Motor neuron (in vitro differentiated cells): ENCODE data around the gene RETN. TPM values are rescaled to one million over a fixed set of nuclear protein-coding genes. Genes with fewer than 3 reads are reported as not detected.
"Not testable (repeated sequence)": the region's sequence is repeated elsewhere in the genome, so short reads cannot be mapped to it uniquely, and the experiment has no call there.

Experiments used
- ATAC-seq, 8 experiments: fragments of 200-7000 bp; cut with Tn5 transposase; replicated peaks in 6 of 8; 2 replicates each; pipeline ENCODE4 v1.8.0; 2021; ENCODE audit warnings: mild to moderate bottlenecking in 8 of 8, moderate library complexity in 8 of 8
- H3K27ac ChIP-seq, 2 donors: fragments of 250-450 bp; sonication (Bioruptor Pico); 2 replicates each; pipeline ENCODE4 v1.9.0; 2021; ENCODE audit warnings: antibody characterized with exemption in 2 of 2, mild to moderate bottlenecking in 2 of 2, moderate library complexity in 1 of 2
- H3K4me1 ChIP-seq, 2 donors: fragments of 250-450 bp; sonication (Bioruptor Pico); replicated peaks in 1 of 2; 2 replicates each; pipeline ENCODE4 v1.6.1; 2021; ENCODE audit warnings: antibody characterized with exemption in 2 of 2, mild to moderate bottlenecking in 2 of 2, moderate library complexity in 1 of 2
- H3K4me3 ChIP-seq, 5 donors: fragments of 250-450 bp; sonication (Bioruptor Pico); 2 replicates each; pipeline ENCODE4 v1.9.0; 2021; ENCODE audit warnings: antibody characterized with exemption in 5 of 5, mild to moderate bottlenecking in 5 of 5, moderate library complexity in 4 of 5
- WGBS, 10 experiments: fragments of 450-650 bp; shearing (Covaris generic); methylation state at CpG; one replicate each; pipeline ENCODE4 v1.0.0; 2022; 5-methylcytosine and 5-hydroxymethylcytosine counted together
- in situ Hi-C, 9 experiments: fragments of 400-800 bp; cut with MboI; loops; one replicate each; pipeline ENCODE4 v1.15.0; 2021; ENCODE audit warnings: low sequenced_read_pairs in 9 of 9, low pct_unique_long_range_greater_than_20kb in 2 of 9; ENCODE audit not compliant: unreplicated experiment in 9 of 9
- total RNA-seq, 8 experiments: library from RNA; unstranded; fragments of 300-600 nt; gene quantifications; 2 replicates each; pipeline versions ENCODE4 v1.2.3 to v1.2.4, GENCODE V29; 2022

RETN gene
- total RNA-seq, 8 experiments from 2014 or later: not detected

DNA sequence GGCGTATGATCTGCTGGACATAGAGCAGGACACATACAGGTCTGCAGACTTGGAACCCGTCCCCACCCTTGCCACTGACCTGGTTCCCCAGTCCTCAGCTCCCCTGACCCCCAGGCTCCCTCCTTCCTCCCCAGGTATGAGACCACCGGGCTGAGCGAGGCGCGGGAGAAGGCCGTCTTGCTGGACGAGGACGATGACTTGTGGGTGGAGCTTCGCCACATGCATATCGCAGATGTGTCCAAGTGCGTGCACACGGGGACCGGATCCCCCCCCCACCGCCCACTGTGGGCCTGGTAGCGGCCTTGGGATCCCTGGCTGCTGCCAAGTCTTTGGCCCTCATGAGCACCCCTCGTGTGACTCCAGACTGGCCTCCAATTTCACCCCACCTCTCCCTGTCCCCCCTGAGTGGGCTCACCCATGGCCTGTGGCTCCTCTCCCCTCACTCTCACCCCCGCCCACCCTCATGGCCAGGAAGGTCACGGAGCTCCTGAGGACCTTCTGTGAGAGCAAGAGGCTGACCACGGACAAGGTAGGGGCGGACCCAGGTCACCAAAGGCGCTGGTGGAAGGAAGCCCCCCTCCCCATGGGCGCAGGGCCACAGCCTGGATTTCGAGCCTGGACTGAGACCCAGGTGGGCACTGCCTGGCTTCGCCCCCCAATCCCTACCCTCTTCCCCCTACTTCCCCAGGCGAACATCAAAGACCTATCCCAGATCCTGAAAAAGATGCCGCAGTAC lies 26.4 kb upstream of the RETN start:
- no peak for ATAC-seq
- Histone ChIP-seq H3K27ac (no peak overlapping the region), H3K4me3 (no peak overlapping the region), H3K4me1 (no peaks in the 10 kb centered on the region)
- WGBS, 10 experiments: 50 to 100% methylated on average over 1 of the region's 27 CpGs; no CpG with 5 or more reads in 8 of the 10 experiments
- in situ Hi-C loops: no loop called here

DNA sequence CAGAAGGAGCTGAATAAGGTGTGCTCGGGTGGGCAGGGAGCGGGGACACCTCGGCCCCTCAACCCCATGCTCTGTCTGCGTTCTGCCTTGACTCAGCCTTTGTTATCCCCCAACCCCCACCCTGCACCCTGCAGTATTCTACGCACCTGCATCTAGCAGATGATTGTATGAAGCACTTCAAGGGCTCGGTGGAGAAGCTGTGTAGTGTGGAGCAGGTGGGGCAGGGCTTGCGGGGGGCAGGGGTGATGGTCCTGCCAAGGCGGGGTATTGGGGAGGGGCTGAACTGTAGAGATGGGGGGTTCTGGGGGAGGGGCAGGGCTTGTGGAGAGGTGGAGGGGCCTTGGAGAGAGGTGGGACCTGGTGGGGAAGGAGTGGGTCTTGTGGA lies 25.8 kb upstream of the RETN start:
- in situ Hi-C loops: no loop called here
- no peak for ATAC-seq
- WGBS, 10 experiments: 100% methylated on average over 2 of the region's 8 CpGs; no CpG with 5 or more reads in 9 of the 10 experiments
- Histone ChIP-seq H3K4me3 (no peak overlapping the region), H3K4me1 (no peaks in the 10 kb centered on the region), H3K27ac (no peak overlapping the region)

DNA sequence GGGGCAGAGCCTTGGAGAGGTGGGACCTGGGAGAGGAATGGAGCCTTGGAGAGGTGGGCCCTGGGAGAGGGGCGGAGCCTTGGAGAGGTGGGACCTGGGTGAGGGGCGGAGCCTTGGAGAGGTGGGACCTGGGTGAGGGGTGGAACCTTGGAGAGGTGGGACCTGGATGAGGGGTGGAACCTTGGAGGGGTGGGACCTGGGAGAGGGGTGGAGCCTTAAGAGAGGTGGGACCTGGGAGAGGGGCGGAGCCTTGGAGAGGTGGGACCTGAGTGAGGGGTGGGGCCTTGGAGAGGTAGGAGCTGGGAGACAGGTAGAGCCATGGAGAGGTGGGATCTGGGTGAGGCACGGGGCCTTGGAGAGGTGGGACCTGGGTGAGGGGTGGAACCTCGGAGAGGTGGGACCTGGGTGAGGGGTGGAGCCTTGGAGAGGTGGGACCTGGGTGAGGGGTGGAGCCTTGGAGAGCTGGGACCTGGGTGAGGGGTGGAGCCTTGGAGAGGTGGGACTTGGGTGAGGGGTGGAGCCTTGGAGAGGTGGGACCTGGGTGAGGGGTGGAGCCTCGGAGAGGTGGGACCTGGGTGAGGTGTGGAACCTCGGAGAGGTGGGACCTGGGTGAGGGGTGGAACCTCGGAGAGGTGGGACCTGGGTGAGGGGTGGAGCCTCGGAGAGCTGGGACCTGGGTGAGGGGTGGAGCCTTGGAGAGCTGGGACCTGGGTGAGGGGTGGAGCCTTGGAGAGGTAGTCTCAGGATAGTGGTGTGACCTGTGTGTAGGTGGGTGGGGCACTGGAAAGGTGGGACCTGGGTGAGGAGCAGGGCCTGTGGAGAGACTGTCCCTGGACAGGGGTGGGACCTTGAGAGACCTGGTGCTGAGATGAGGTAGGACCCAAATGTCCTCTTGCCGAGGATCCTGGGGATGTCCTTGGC lies 25.0 kb upstream of the RETN start:
- in situ Hi-C loops, H3K27ac ChIP-seq, ATAC-seq, H3K4me3 ChIP-seq, H3K4me1 ChIP-seq: not testable (repeated sequence)
- WGBS, 10 experiments: 71% methylated on average over 1 of the region's 10 CpGs; no CpG with 5 or more reads in 9 of the 10 experiments

DNA sequence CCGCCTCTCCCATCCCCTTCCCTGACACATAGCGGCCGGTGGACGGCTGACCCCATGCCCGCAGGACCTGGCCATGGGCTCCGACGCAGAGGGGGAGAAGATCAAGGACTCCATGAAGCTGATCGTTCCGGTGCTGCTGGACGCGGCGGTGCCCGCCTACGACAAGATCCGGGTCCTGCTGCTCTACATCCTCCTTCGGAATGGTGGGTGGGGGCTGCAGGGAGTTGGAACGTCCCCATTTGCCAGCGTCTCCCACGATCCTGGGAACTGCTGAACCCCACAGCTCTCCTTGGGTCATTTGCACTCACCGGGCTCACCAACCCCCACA lies 24.3 kb upstream of the RETN start:
- Histone ChIP-seq H3K27ac (no peak overlapping the region), H3K4me1 (no peaks in the 10 kb centered on the region), H3K4me3 (no peak overlapping the region)
- in situ Hi-C loops: no loop called here
- WGBS, 10 experiments: 60 to 100% (median 95%) methylated on average over 2 to 14 of the region's 20 CpGs; no CpG with 5 or more reads in 7 of the 10 experiments
- no peak for ATAC-seq

DNA sequence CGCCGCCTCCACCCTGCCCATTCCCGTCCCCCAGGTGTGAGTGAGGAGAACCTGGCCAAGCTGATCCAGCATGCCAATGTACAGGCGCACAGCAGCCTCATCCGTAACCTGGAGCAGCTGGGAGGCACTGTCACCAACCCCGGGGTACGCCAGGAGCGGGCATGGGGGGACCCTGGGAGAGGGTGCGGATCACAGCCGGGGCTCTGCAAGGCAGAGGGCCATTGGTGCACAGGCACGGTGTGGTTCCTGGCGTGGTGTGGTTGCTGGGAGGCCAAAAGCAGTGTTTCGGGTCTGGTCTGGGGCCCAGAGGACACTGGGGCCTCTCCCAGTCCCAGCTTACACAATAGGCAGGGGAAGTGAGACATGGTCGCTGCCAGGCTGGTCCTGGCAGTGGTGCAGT lies 23.7 kb upstream of the RETN start:
- ATAC-seq: no peak
- in situ Hi-C loops: no loop called here
- H3K4me1 ChIP-seq: no peaks in the 10 kb centered on the region
- H3K27ac ChIP-seq: no peak overlapping the region
- H3K4me3 ChIP-seq: no peak overlapping the region
- WGBS, 10 experiments: 100% methylated on average over 2 of the region's 14 CpGs; no CpG with 5 or more reads in 9 of the 10 experiments

DNA sequence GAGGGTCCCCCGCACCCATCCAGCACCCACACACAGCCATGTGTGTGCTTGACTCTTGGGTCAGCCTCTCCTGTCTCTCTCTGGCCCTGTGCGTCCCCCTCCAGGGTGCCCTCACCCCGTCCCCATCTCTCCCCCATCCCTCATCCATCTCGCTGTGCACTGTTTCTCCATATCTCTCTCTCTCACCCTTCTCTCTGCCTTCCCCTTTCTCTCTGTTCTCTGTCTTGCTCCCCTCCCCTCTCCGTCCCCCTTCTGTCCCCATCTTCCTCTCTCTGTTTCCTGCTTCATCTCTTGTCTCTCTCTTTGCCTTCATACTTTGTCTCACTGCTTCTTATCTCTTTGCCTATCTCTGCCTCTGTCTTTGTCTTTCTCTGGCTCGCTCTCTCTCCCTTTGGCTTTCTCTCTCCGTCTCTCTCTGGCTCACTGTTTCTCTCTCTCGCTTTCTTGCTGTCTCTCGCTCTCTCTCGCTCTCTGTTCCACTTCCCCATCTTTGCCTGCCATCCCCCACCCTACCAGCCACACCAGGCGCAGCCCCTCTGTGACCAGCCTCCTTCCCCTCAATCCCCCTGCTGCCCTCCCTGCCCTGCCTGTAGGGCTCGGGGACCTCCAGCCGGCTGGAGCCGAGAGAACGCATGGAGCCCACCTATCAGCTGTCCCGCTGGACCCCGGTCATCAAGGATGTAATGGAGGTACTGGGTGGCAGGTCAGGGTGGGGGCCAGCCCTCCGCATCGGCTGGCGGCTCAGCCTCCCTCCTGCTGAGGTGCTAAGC lies 23.0 kb upstream of the RETN start:
- WGBS, 10 experiments: 44 to 74% (median 61%) methylated on average over 3 to 7 of the region's 20 CpGs; no CpG with 5 or more reads in 4 of the 10 experiments
- ATAC-seq: no peak
- Histone ChIP-seq H3K4me3 (no peak overlapping the region), H3K27ac (no peak overlapping the region), H3K4me1 (no peaks in the 10 kb centered on the region)
- in situ Hi-C loops: no loop called here

DNA sequence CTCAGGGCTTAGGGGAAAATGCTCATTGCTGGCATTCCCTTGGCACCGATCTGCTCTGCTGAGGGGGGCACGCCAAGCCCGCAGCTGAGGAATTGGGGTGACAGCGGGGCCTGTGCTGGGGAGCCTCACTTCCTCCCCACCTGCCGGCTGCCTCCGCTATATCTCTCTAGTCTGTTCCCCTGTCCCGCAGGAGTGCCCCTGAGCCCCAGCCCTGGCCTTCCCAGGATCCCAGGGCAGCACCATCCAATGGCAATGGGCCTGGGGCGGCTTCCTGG lies 22.5 kb upstream of the RETN start:
- H3K4me1 ChIP-seq: no peaks in the 10 kb centered on the region
- H3K4me3 ChIP-seq: no peak overlapping the region
- in situ Hi-C loops: no loop called here
- no CpG with 5 or more reads among the region's 8 CpGs for WGBS, 10 experiments
- ATAC-seq: no peak
- no peak overlapping the region for H3K27ac ChIP-seq

DNA sequence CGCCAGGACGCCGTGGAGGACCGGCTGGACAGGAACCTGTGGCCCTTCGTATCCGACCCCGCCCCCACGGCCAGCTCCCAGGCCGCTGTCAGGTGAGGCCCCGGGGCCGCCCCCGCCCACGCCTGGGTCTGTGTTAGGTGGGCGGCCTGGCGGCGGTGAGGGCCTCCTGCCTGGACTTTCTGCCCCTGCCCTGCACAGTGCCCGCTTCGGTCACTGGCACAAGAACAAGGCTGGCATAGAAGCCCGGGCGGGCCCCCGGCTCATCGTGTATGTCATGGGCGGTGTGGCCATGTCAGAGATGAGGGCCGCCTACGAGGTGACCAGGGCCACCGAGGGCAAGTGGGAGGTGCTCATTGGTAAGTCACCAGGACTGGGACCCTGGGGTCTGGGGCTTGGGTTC lies 21.7 kb upstream of the RETN start:
- H3K27ac ChIP-seq: no peak overlapping the region
- H3K4me1 ChIP-seq: no peaks in the 10 kb centered on the region
- WGBS, 10 experiments: no CpG with 5 or more reads among the region's 26 CpGs
- in situ Hi-C loops: no loop called here
- no peak overlapping the region for H3K4me3 ChIP-seq
- peak in 1 of 8 experiments; percentile 18 for ATAC-seq

DNA sequence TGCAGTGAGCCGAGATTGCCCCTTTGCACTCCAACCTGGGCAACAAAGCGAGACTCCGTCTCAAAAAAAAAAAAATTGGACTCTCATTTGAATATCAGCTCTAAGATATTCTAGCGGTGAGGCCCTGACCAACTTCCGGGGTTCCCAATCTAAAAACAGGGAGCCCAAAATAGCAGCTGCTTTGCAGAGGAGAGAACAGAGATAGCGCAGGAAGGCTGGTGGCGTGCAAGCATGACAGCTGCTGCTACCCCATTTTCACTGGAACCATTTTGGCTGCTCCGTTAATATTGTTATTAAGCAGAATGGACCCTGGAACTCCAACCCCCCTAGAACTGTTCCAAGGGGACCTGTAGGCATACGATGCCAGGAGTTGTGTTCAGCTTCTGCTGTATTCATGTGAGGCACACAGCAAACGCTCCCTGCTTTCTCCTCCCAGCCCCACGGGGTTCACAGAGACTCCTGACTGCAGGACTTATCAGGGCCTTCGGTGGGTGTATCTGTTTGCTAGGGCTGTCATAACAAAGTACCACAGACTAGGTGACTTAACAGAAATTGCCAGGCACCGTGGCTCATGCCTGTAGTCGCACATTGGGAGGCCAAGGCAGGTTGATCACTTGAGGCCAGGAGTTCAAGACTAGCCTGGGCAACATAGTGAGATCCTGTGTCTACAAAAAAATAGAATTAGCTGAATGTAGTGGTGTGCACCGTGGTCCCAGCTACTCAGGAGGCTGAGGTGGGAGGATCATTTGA lies 20.4 kb upstream of the RETN start:
- WGBS, 10 experiments: 0 to 82% (median 72%) methylated on average over 1 to 7 of the region's 15 CpGs; no CpG with 5 or more reads in 2 of the 10 experiments
- Histone ChIP-seq H3K27ac (no peak overlapping the region), H3K4me1 (no peaks in the 10 kb centered on the region), H3K4me3 (no peak overlapping the region)
- in situ Hi-C loops: no loop called here
- ATAC-seq: no peak

DNA sequence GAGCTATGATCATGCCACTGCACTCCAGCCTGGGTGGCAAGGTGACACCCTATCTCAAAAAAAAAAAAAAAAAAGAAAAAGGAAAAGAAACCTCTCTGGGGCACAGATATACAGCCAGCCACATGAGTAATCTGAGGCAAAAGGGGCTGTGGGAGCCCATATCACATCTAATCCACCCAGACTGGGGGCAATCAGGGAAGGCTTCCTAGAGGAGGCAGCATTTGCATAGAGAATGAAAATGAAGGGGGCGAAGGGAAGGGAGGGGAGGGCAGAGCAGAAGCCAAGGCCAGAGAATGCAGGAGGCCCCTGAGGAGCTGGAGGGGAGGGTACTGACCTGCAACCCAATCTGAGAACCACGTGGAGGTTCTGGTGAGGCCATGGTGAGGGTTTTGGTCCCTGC lies 18.7 kb upstream of the RETN start:
- no peaks in the 10 kb centered on the region for H3K4me1 ChIP-seq
- no peak for ATAC-seq
- no peak overlapping the region for H3K4me3 ChIP-seq
- WGBS, 10 experiments: 0 to 33% methylated on average over 1 to 2 of the region's 2 CpGs; no CpG with 5 or more reads in 8 of the 10 experiments
- H3K27ac ChIP-seq: no peak overlapping the region
- in situ Hi-C loops: loop anchor here in 1 of 9 experiments (25.0 kb wide), 1 partner anchor 88 kb away; no protein-coding TSS in a partner anchor

DNA sequence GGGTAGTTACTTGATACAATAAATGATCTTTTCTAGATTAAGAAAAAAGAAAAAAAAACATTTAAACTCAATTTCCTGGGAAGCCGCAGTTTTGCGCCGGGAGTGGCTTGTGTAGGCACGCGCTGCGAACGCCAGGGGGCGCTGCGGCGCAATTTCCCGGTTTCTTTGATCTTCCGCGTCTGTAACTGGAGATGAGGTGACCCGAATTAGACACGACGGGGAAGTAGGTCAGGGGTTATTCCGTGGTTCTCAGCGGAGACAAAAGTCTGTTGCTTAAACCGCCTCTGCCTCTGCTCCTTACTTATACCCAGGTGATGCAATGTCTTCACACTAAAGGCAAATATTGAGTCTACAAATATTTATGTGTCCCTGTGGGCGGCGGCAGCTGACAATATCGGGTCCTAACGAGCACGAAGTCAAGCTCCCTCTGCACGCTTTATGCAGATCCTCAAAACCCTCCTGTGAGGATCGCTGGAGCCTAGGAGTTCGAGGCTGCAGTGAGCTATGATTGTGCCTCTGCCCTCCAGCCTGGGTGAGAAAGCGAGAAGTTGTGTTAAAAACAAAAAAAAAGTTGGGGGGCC lies 16.7 kb upstream of the RETN start:
- in situ Hi-C loops: loop anchor here in 1 of 9 experiments (25.0 kb wide), 1 partner anchor 90 kb away; no protein-coding TSS in a partner anchor
- H3K4me3 ChIP-seq: peak overlapping the region in 2 of 5 donors; percentile 6
- WGBS, 10 experiments: 0 to 20% (median 6%) methylated on average over 2 to 27 of the region's 28 CpGs; no CpG with 5 or more reads in 2 of the 10 experiments
- ATAC-seq: peak; percentile 66 to 88 (median 78)
- no peaks in the 10 kb centered on the region for H3K4me1 ChIP-seq
- no peak overlapping the region for H3K27ac ChIP-seq

DNA sequence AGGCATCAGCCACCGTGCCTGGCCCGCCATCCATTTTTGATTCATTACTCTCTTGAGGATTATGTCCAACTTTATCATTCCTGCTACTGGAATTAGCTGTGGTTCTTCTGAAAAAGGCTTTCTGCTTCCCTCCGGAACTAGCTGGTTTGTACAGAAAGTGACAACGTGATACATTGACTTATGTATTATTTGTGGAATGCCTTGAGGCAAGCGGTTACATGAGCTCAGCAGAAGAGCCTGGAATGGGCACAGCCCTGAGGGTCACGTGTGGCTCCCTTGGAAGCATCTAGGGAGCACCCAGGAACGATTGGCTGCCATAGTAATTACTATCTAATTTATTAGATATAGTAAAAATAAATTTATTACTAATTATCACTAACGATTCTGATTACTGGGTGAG lies 14.4 kb upstream of the RETN start:
- in situ Hi-C loops: loop anchor here in 1 of 9 experiments (25.0 kb wide), 1 partner anchor 92 kb away; no protein-coding TSS in a partner anchor
- peak; percentile 52 to 88 (median 78) for ATAC-seq
- whole genome bisulfite sequencing, 10 experiments: 0 to 80% (median 31%) methylated on average over 1 to 8 of the region's 8 CpGs; no CpG with 5 or more reads in 2 of the 10 experiments
- Histone ChIP-seq H3K4me3 (no peak overlapping the region), H3K4me1 (no peaks in the 10 kb centered on the region), H3K27ac (no peak overlapping the region)
